K562 (cell line): ENCODE measurements around the gene KMT2A. TPM values are rescaled to one million over a fixed set of nuclear protein-coding genes. Genes with fewer than 3 reads are reported as not detected.

Experiments used
- ATAC-seq: fragments of 200-7000 bp; cut with Tn5 transposase; 3 replicates; pipeline ENCODE4 v1.9.1; 2020; ENCODE audit warnings: moderate library complexity
- BruUV-seq: library from RNA; stranded (reverse); fragments of 400-500 nt; replicated peaks from 2 replicates; lab custom pipeline; 2021; lab: Mats Ljungman, UMichigan
- CTCF ChIA-PET: fragments of 300-600 bp; formaldehyde crosslinking; extraction: SDS; loops from one replicate; lab custom pipeline; 2021; ENCODE audit warnings: low intra/inter-chr PET ratio; lab: Yijun Ruan, JAX
- POLR2A ChIA-PET: fragments of 300-600, 350-650 bp; sonication (Branson Sonifier 250); formaldehyde crosslinking; extraction: SDS; loops from one replicate; lab custom pipeline; 2021; ENCODE audit warnings: antibody characterized with exemption, inconsistent platforms; lab: Yijun Ruan, JAX
- DNase-seq, 4 experiments: peaks; one replicate each; pipeline versions ENCODE4 v3.0.0 to v3.0.0-alpha.2; 2011 to 2018; ENCODE audit warnings: low spot score in 3 of 4, mixed read lengths in 3 of 4; ENCODE audit errors: extremely low read depth in 1 of 4
- FAIRE-seq: peaks from 2 replicates; lab custom pipeline; 2011; peaks lifted over from hg19 to GRCh38; lab: Jason Lieb, UNC
- H2AFZ ChIP-seq: 2 replicates; pipeline ENCODE4 v1.6.0; 2011; ENCODE audit warnings: low read depth, low read length, control low read depth, inconsistent platforms
- H3K27ac ChIP-seq: fragments of 200-600 bp; 3 replicates; pipeline ENCODE4 v1.8.0; 2011; ENCODE audit warnings: low read depth, mild to moderate bottlenecking, control low read depth, inconsistent platforms, low read length, moderate library complexity, mixed read lengths; ENCODE audit errors: extremely low read depth
- H3K27me3 ChIP-seq, 2 experiments: fragments of 300-600 bp in 1 of 2; 2 replicates in 1 of 2; 3 replicates in 1 of 2; pipeline versions ENCODE4 v1.6.0 to v1.8.0; 2011; ENCODE audit warnings: inconsistent platforms in 2 of 2, low read length in 2 of 2, mild to moderate bottlenecking in 1 of 2, mixed read lengths in 1 of 2, moderate library complexity in 1 of 2; ENCODE audit not compliant: control insufficient read depth in 2 of 2, insufficient read depth in 2 of 2
- H3K36me3 ChIP-seq: fragments of 300-600 bp; 3 replicates; pipeline ENCODE4 v1.8.0; 2011; ENCODE audit warnings: mild to moderate bottlenecking, low read length, inconsistent platforms; ENCODE audit not compliant: control insufficient read depth, insufficient read depth
- H3K4me1 ChIP-seq, 2 experiments: fragments of 200-600 bp in 1 of 2; replicated peaks in 1 of 2; 2 replicates in 1 of 2; 3 replicates in 1 of 2; pipeline versions ENCODE4 v1.5.1 to v1.8.0; 2011; ENCODE audit warnings: inconsistent platforms in 2 of 2, low read length in 2 of 2, mild to moderate bottlenecking in 1 of 2, mixed read lengths in 1 of 2, moderate library complexity in 1 of 2; ENCODE audit not compliant: control insufficient read depth in 2 of 2, insufficient read depth in 2 of 2
- H3K4me2 ChIP-seq: 2 replicates; pipeline ENCODE4 v1.6.1; 2011; ENCODE audit warnings: low read length, control low read depth, inconsistent platforms, mixed read lengths; ENCODE audit not compliant: insufficient read depth
- H3K4me3 ChIP-seq: fragments of 200-600 bp; sonication (generic), shearing (Covaris generic); 2 replicates; pipeline ENCODE4 v1.5.1; 2016; ENCODE audit warnings: control low read depth, inconsistent platforms
- H3K79me2 ChIP-seq: fragments of 200-600 bp; 3 replicates; pipeline ENCODE4 v1.8.0; 2011; ENCODE audit warnings: low read length, inconsistent platforms; ENCODE audit not compliant: control insufficient read depth, insufficient read depth
- H3K9ac ChIP-seq, 2 experiments: 2 replicates each; pipeline versions ENCODE4 v1.6.0 to v1.6.1; 2011; ENCODE audit warnings: low read depth in 2 of 2, low read length in 2 of 2, control low read depth in 1 of 2, inconsistent platforms in 1 of 2, mild to moderate bottlenecking in 1 of 2, mixed read lengths in 1 of 2; ENCODE audit not compliant: insufficient read depth in 1 of 2
- H3K9me1 ChIP-seq: one replicate; pipeline ENCODE4 v1.6.0; 2011; ENCODE audit warnings: inconsistent platforms, mild to moderate bottlenecking, low read length, moderate library complexity; ENCODE audit not compliant: control insufficient read depth, insufficient read depth
- H3K9me3 ChIP-seq: replicated peaks from 2 replicates; pipeline ENCODE4 v1.5.1; 2011; ENCODE audit warnings: low read depth, low read length, inconsistent platforms; ENCODE audit not compliant: control insufficient read depth, insufficient read depth
- H4K20me1 ChIP-seq: replicated peaks from 2 replicates; pipeline ENCODE4 v1.6.1; 2011; ENCODE audit warnings: low read length, inconsistent platforms, mixed read lengths; ENCODE audit not compliant: control insufficient read depth, insufficient read depth
- GATA2 ChIP-seq: sonication (generic); formaldehyde crosslinking; IDR thresholded peaks from 2 replicates; pipeline ENCODE4 v1.4.0; 2020; ENCODE audit warnings: mild to moderate bottlenecking, missing genetic modification reagents
- MED1 ChIP-seq: sonication (generic); formaldehyde crosslinking; IDR thresholded peaks from 2 replicates; pipeline ENCODE4 v1.8.1; 2023; ENCODE audit warnings: missing genetic modification reagents, borderline replicate concordance
- MGA ChIP-seq: fragments of 450-650 bp; IDR thresholded peaks from 2 replicates; pipeline ENCODE4 v1.6.1; 2016; ENCODE audit warnings: mild to moderate bottlenecking, moderate library complexity
- NR0B1 ChIP-seq: fragments of 450-650 bp; IDR thresholded peaks from one replicate; pipeline ENCODE4 v1.6.1; 2018; ENCODE audit warnings: mild to moderate bottlenecking, moderate library complexity; ENCODE audit not compliant: partially characterized antibody
- RBM22 ChIP-seq: fragments of 200-400 bp; formaldehyde crosslinking; IDR thresholded peaks from 2 replicates; pipeline ENCODE4 v1.6.1; 2018; ENCODE audit warnings: low read length, low read depth; ENCODE audit not compliant: poor library complexity, severe bottlenecking
- SMARCE1 ChIP-seq: fragments of 450-650 bp; IDR thresholded peaks from 2 replicates; pipeline ENCODE4 v1.7.1; 2016; ENCODE audit warnings: mild to moderate bottlenecking
- ZNF445 ChIP-seq: fragments of 250-450 bp; sonication (Bioruptor Pico); IDR thresholded peaks from 2 replicates; pipeline ENCODE4 v1.4.0; 2020; ENCODE audit warnings: low read depth, mild to moderate bottlenecking, moderate library complexity
- ZNF589 ChIP-seq: fragments of 200-800 bp; sonication (Bioruptor generic); IDR thresholded peaks from 2 replicates; pipeline ENCODE4 v1.6.1; 2016; ENCODE audit warnings: low read depth, missing genetic modification characterization, missing compliant biosample characterization
- ZSCAN29 ChIP-seq: fragments of 450-650 bp; IDR thresholded peaks from 2 replicates; pipeline ENCODE4 v1.6.1; 2017
- ZZZ3 ChIP-seq: fragments of 450-650 bp; IDR thresholded peaks from 2 replicates; pipeline ENCODE4 v1.6.1; 2016; ENCODE audit warnings: antibody characterized with exemption, mild to moderate bottlenecking, moderate library complexity
- WGBS: fragments of 100-300 bp; shearing (Covaris generic); methylation state at CpG from one replicate; pipeline ENCODE4 v1.1.6; 2016; ENCODE audit warnings: low coverage, mixed read lengths; ENCODE audit not compliant: insufficient coverage; ENCODE audit errors: missing lambda C conversion rate; 5-methylcytosine and 5-hydroxymethylcytosine counted together
- in situ Hi-C: fragments of 300-500 bp; cut with MboI; formaldehyde crosslinking; loops from 4 replicates; pipeline ENCODE4 v1.15.0; 2018; ENCODE audit warnings: inconsistent platforms, mixed read lengths
- intact Hi-C: fragments of 100-400 bp; cut with micrococcal nuclease; formaldehyde crosslinking; loops from 2 replicates; pipeline ENCODE4 v1.14.2; 2022
- polyA plus RNA-seq, 8 experiments: library from polyadenylated mRNA; depleted of rRNA in 4 of 8; stranded (reverse) in 5 of 8; unstranded in 3 of 8; fragments of >200 nt; fragmentation: Nextera tagmentation in 2 of 8; fragmentation: Illumina TruSeq in 1 of 8; extraction: Ambion mirVana in 2 of 8; extraction: Trizol in 1 of 8; gene quantifications; 2 replicates each; pipeline versions ENCODE4 v1.2.1 to v1.2.3, GENCODE V29; 2011 to 2014; ENCODE audit warnings: inconsistent platforms in 1 of 8, missing spikeins in 1 of 8
- total RNA-seq, 7 experiments: library from RNA; depleted of rRNA in 6 of 7; stranded (reverse); fragments of >200 nt in 6 of 7; fragmentation: Illumina TruSeq in 2 of 7; extraction: Trizol in 2 of 7; gene quantifications; 2 replicates each; pipeline versions ENCODE4 v1.2.1 to v1.2.3, GENCODE V29; 2011 to 2021; ENCODE audit warnings: low replicate concordance in 1 of 7

KMT2A gene
- total and polyA plus RNA-seq, 9 of the 15 experiments (the other 6 are each of a cell fraction or from before 2014, with no cell fraction given), result 9.6 to 59.9 (median 32.6) TPM

- Histone ChIP-seq H3K79me2 (peaks cover 100% of the 10 kb centered on the region), H3K4me2 (no peak overlapping the region), H3K27me3 (no peaks in the 10 kb centered on the region), H3K4me1 (peaks cover 9 to 34% of the 10 kb centered on the region in 2 experiments; a peak in 4 of 5 replicates), H3K9ac (no peak overlapping the region), H4K20me1 (peaks cover 50% of the 10 kb centered on the region), H3K27ac (no peak overlapping the region), H3K36me3 (peaks cover 91% of the 10 kb centered on the region), H3K9me1 (peaks cover 5% of the 10 kb centered on the region), H3K9me3 (no peaks in the 10 kb centered on the region), H3K4me3 (no peak overlapping the region), H2AFZ (no peak overlapping the region)
- no peak for FAIRE-seq
- intact Hi-C loops, result no loop called here
- BruUV-seq, result no TSS peak
- DNase-seq, result no peak
- ChIA-PET CTCF (no interaction called here), POLR2A (interaction anchor here (1.0 to 1.6 kb wide), 3 partner anchors 8 to 15 kb away, joined by 3 to 7 read pairs (median 3); no protein-coding TSS in a partner anchor)
- WGBS, result 93% methylated on average over 2 of the region's 2 CpGs
- in situ Hi-C loops, result no loop called here
- ATAC-seq, result no peak
- TF ChIP-seq ZNF445, result no peak
- no peak for TF ChIP-seq GATA2
- no peak for TF ChIP-seq ZNF589 (CRISPR knock-in tag)
- no peak for TF ChIP-seq NR0B1
- TF ChIP-seq RBM22, result no peak
- TF ChIP-seq MED1 (CRISPR knock-in tag), result no peak
- TF ChIP-seq SMARCE1, result no peak
- TF ChIP-seq MGA, result no peak
- no peak for TF ChIP-seq ZZZ3
- TF ChIP-seq ZSCAN29, result no peak
Observed at GRCh38 chr11:118443590-118444218, 7.4 kb downstream of the KMT2A start.
